ENCODE measurements around the gene SNAP25. TPM values are rescaled to one million over a fixed set of nuclear protein-coding genes. Genes with fewer than 3 reads are reported as not detected.
A peak's percentile ranks its signal among the peaks of the same experiment; 100 is the strongest.

Gene SNAP25
- total RNA-seq = 10 to 100 TPM in 5 of 7 donors, 1 to 10 TPM in 2; 5.1 to 19.8 (median 13.0) TPM
- polyA plus RNA-seq = 1 to 10 TPM; 6.3 to 6.4 TPM
- long read RNA-seq, donor 1, transcript SNAP25-202 (8 exons, 2,050 nt) = major isoform, 50 of 73 reads
- long read RNA-seq, donor 1, transcript SNAP25-201 (8 exons, 2,053 nt) = minor isoform, 6 of 73 reads
- long read RNA-seq, donor 1, partial matches to known transcripts = 3 of 73 reads
- long read RNA-seq, donor 1, other reads (novel, unspliced or antisense) = 12 of 73 reads
- long read RNA-seq, donor 2, partial matches to known transcripts = 0 of 2 reads
- long read RNA-seq, donor 2, other reads (novel, unspliced or antisense) = 0 of 2 reads
- long read RNA-seq, donor 3, transcript SNAP25-202 (8 exons, 2,050 nt) = major isoform, 13 of 19 reads
- long read RNA-seq, donor 3, partial matches to known transcripts = 0 of 19 reads
- long read RNA-seq, donor 3, other reads (novel, unspliced or antisense) = 5 of 19 reads

GRCh38 chr20:10218536-10219451 is at the start of gene SNAP25:
Gene SNAP25 (plus strand): TSS chr20:10218830. CDS start chr20:10275492, 56,662 bp downstream.
- H3K9me3 ChIP-seq = no peaks in the 10 kb centered on the region
- no peaks in the 10 kb centered on the region for H3K27me3 ChIP-seq
- peak within 1 kb of the TSS; percentile 90 to 96 for H3K27ac ChIP-seq
- intact Hi-C loops (cut with DNase I) = loop anchor here in 1 of 4 donors (5.0 kb wide), 1 partner anchor 214 kb away; the partner anchor contains the start of gene MKKS
- no peaks in the 10 kb centered on the region for H3K36me3 ChIP-seq
- WGBS, 3 donors = 0 to 1% (median 1%) methylated on average over 44 to 53 of the region's 53 CpGs
- H3K4me1 ChIP-seq (ENCODE audit: insufficient read depth) = peaks cover 2% of the 10 kb centered on the region
- peak within 1 kb of the TSS; percentile 44 for H3K4me3 ChIP-seq
- no peak for TF ChIP-seq EP300 (IDR thresholded peaks at IDR 0.05)
- TF ChIP-seq, protein P1, sequence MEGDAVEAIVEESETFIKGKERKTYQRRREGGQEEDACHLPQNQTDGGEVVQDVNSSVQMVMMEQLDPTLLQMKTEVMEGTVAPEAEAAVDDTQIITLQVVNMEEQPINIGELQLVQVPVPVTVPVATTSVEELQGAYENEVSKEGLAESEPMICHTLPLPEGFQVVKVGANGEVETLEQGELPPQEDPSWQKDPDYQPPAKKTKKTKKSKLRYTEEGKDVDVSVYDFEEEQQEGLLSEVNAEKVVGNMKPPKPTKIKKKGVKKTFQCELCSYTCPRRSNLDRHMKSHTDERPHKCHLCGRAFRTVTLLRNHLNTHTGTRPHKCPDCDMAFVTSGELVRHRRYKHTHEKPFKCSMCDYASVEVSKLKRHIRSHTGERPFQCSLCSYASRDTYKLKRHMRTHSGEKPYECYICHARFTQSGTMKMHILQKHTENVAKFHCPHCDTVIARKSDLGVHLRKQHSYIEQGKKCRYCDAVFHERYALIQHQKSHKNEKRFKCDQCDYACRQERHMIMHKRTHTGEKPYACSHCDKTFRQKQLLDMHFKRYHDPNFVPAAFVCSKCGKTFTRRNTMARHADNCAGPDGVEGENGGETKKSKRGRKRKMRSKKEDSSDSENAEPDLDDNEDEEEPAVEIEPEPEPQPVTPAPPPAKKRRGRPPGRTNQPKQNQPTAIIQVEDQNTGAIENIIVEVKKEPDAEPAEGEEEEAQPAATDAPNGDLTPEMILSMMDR (IDR thresholded peaks at IDR 0.05) = no peak
- TF ChIP-seq POLR2A (IDR thresholded peaks at IDR 0.05) = no peak
- DNase-seq = peak; percentile 88 to 92 (median 88)

- DNase-seq = no peak
- Histone ChIP-seq H3K9me3 (no peaks in the 10 kb centered on the region), H3K4me1 (ENCODE audit: insufficient read depth) (no peaks in the 10 kb centered on the region), H3K4me3 (no peak overlapping the region), H3K27me3 (no peaks in the 10 kb centered on the region), H3K36me3 (no peaks in the 10 kb centered on the region), H3K27ac (no peak overlapping the region)
- TF ChIP-seq, protein P1 (IDR thresholded peaks at IDR 0.05) = no peak
- TF ChIP-seq EP300 (IDR thresholded peaks at IDR 0.05) (no peak), POLR2A (IDR thresholded peaks at IDR 0.05) (no peak)
- intact Hi-C loops (cut with DNase I) = no loop called here
These were observed 48.9 kb upstream of the SNAP25 start for GRCh38 chr20:10169752-10170151.

DNA sequence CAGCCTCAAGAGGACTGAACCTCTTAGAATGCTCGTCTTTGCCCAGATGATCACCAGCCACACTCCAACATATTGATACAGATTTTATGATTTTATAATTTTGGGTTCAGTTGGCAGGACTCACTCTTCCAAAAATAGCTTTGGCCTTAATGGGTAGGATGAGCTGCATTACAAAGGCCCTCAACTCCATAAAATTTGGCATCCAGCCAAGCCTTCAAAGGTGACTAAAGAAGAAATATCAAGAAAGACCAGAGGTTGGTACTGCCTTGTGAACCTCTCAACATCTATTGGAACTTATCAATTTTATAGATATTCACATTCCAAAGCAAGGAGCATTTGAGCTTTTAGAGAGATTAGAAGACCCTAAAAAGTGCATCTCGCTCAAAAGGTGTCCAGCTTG is 48.4 kb upstream of the SNAP25 start:
- intact Hi-C loops (cut with DNase I) = no loop called here
- WGBS, 3 donors = 73 to 91% (median 86%) methylated on average over 2 of the region's 2 CpGs
- TF ChIP-seq, protein P1 (IDR thresholded peaks at IDR 0.05) = no peak
- no peak for TF ChIP-seq EP300 (IDR thresholded peaks at IDR 0.05)
- TF ChIP-seq POLR2A (IDR thresholded peaks at IDR 0.05) = no peak
- Histone ChIP-seq H3K27me3 (no peaks in the 10 kb centered on the region), H3K36me3 (no peaks in the 10 kb centered on the region), H3K4me3 (no peak overlapping the region), H3K4me1 (ENCODE audit: insufficient read depth) (no peaks in the 10 kb centered on the region), H3K27ac (no peak overlapping the region), H3K9me3 (no peaks in the 10 kb centered on the region)
- no peak for DNase-seq

Data from ovary (tissue), 10 donors.